ENCODE results near the gene GIGYF1.
A peak's percentile ranks its signal among the peaks of the same experiment; 100 is the strongest.

GIGYF1 gene

DNA sequence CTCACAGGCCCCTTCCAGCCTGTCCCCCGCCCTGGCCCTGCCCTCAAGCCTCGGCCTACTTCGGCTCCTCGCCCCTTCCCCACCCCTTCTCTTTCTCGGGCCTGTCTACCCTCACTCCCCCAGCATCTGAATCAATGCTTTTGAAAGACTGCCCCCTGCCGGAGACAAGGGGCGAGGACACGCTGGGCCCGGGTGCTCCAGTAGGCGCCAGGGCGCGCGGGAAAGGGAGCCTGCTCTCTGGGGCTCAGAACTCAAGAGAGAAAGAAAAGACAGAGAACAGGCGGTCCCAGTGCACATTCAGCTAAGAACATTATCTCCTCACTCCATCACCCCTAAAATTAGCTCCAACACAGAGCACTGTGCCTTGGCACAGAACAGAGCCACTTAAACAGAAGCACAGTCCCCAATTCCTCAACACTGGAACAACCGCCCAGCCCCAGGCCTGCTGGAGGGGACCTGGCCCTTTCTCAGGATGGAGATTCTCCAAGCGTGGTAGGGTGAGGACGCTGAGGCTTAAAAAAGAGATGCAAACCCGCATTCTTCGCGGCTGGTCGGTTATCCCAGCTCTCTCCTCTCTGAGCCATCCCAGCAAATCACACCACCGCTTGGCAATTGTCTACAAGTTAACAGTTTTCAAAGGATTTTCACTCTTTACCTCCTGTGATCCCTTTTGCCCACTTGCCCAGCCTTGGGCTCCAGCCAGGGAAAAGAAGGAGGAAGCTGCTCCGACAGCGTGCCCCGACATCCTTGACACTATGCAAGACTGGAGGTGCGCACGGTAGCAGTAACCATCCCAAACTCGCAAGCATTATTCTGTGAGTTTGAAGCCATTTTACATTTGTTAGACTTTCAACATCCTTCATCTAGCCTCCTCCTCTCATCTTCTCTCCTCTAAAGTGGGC, 2.1 kb downstream of the GIGYF1 start:
- ATAC-seq, result peak; percentile 93
- TF ChIP-seq CSDC2 (CRISPR knock-in tag; IDR thresholded peaks at IDR 0.05) (no peak), GLIS3 (CRISPR knock-in tag; IDR thresholded peaks at IDR 0.05) (no peak), POU6F1 (CRISPR knock-in tag; IDR thresholded peaks at IDR 0.05; ENCODE audit: borderline replicate concordance, low read depth) (no peak), PPARA (CRISPR knock-in tag; IDR thresholded peaks at IDR 0.05; ENCODE audit: borderline replicate concordance) (no peak), TOX (CRISPR knock-in tag; IDR thresholded peaks at IDR 0.05; ENCODE audit: borderline replicate concordance) (no peak), ESRRG (CRISPR knock-in tag; IDR thresholded peaks at IDR 0.05) (no peak)

GRCh38 chr7:100689230-100690135, 4.6 kb downstream of the GIGYF1 start:
- TF ChIP-seq ISL1 (CRISPR knock-in tag; IDR thresholded peaks at IDR 0.05) (no peak), ZNF70 (CRISPR knock-in tag; IDR thresholded peaks at IDR 0.05) (no peak), PATZ1 (CRISPR knock-in tag; IDR thresholded peaks at IDR 0.05; ENCODE audit: borderline replicate concordance) (no peak)
- ATAC-seq, result no peak

GRCh38 chr7:100688326-100688860, 5.7 kb downstream of the GIGYF1 start:
- TF ChIP-seq POU6F1 (CRISPR knock-in tag; IDR thresholded peaks at IDR 0.05; ENCODE audit: borderline replicate concordance, low read depth) (no peak), ZNF8 (CRISPR knock-in tag; IDR thresholded peaks at IDR 0.05) (no peak), SNAI2 (CRISPR knock-in tag; IDR thresholded peaks at IDR 0.05) (no peak), CREB5 (CRISPR knock-in tag; IDR thresholded peaks at IDR 0.05; ENCODE audit: low read depth) (no peak), PPARA (CRISPR knock-in tag; IDR thresholded peaks at IDR 0.05; ENCODE audit: borderline replicate concordance) (no peak), CSRNP3 (CRISPR knock-in tag; IDR thresholded peaks at IDR 0.05) (no peak), ESRRG (CRISPR knock-in tag; IDR thresholded peaks at IDR 0.05) (no peak), TOX (CRISPR knock-in tag; IDR thresholded peaks at IDR 0.05; ENCODE audit: borderline replicate concordance) (no peak), PATZ1 (CRISPR knock-in tag; IDR thresholded peaks at IDR 0.05; ENCODE audit: borderline replicate concordance) (no peak), ISL1 (CRISPR knock-in tag; IDR thresholded peaks at IDR 0.05) (no peak), CSDC2 (CRISPR knock-in tag; IDR thresholded peaks at IDR 0.05) (no peak), ZNF565 (CRISPR knock-in tag; conservative IDR thresholded peaks at IDR 0.05; ENCODE audit: low read depth) (no peak), ZC3H10 (CRISPR knock-in tag; IDR thresholded peaks at IDR 0.05) (no peak), RARB (CRISPR knock-in tag; IDR thresholded peaks at IDR 0.05) (no peak)
- no peak for ATAC-seq

Measured in SK-N-SH treated with all-trans-retinoic acid at 6 μM for 48 hours (cell line).